ENCODE data around the gene SRP19. TPM values are rescaled to one million over a fixed set of nuclear protein-coding genes. Genes with fewer than 3 reads are reported as not detected.

The SRP19 gene
- total RNA-seq (ENCODE audit: low replicate concordance) = 83.3 and 174 TPM in 2 replicates

DNA sequence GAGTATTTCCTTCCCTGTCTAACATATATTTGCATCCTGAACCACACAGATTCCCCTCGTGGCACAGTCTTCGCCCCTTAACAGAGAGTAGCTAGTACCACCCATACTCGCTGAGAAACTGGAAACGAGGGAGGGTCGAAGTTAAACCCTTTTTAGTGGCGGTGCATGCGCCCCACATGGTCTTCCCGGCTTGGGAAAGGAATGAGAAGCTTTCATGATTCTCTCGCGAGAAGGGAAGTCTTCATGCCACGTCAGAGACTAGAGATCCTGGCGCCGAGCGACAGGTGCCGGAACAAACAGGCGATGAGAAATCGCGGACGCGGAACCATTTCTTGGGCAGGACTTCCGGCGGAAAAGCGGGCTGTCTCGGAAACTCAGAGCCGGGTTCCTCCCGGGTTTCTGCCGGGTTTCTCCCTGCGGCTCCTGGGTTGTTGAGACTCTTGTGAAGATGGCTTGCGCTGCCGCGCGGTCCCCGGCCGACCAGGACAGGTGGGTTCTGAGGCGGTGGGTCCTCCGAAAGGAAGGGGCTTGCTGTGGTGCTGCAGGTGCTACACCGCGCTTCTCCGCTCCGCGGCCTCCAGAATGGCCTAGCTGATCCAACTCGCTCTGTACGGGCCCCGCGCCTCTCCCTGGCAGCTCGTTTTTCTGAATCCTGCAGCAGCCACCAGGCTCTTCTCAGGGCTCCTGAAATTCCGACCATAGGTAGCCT, at the start of gene SRP19:
Gene SRP19 (plus strand): TSS at position 359 of the 709 bp plus-strand sequence. CDS start 90 bp downstream, at position 449.
- Histone ChIP-seq H3K79me2 (ENCODE audit: low read depth) (peaks cover 52% of the 10 kb centered on the region), H3K27ac (peak within 1 kb of the TSS; percentile 85), H3F3A (ENCODE audit: low read depth) (peaks cover 11% of the 10 kb centered on the region), H4K20me1 (ENCODE audit: low read depth) (peaks cover 13% of the 10 kb centered on the region), H3K9ac (peak within 1 kb of the TSS; percentile 97), H3K27me3 (peaks cover 27% of the 10 kb centered on the region), H3K4me1 (peaks cover 9% of the 10 kb centered on the region), H3K4me2 (peak within 1 kb of the TSS; percentile 99), H3K9me3 (ENCODE audit: low read depth) (no peaks in the 10 kb centered on the region), H3K36me3 (peaks cover 9% of the 10 kb centered on the region), H3K4me3 (peak within 1 kb of the TSS; percentile 81), H2AFZ (replicated peaks) (peak within 1 kb of the TSS; percentile 92)
- peak; percentile 97 for DNase-seq (ENCODE audit: low spot score)
- peaks cover 20% of the 10 kb centered on the region for H3K4me1 Mint-ChIP-seq
- peaks cover 4% of the 10 kb centered on the region for H3K36me3 Mint-ChIP-seq
- H3K4me3 Mint-ChIP-seq = peak within 1 kb of the TSS; percentile 95
- TF ChIP-seq, protein P1, sequence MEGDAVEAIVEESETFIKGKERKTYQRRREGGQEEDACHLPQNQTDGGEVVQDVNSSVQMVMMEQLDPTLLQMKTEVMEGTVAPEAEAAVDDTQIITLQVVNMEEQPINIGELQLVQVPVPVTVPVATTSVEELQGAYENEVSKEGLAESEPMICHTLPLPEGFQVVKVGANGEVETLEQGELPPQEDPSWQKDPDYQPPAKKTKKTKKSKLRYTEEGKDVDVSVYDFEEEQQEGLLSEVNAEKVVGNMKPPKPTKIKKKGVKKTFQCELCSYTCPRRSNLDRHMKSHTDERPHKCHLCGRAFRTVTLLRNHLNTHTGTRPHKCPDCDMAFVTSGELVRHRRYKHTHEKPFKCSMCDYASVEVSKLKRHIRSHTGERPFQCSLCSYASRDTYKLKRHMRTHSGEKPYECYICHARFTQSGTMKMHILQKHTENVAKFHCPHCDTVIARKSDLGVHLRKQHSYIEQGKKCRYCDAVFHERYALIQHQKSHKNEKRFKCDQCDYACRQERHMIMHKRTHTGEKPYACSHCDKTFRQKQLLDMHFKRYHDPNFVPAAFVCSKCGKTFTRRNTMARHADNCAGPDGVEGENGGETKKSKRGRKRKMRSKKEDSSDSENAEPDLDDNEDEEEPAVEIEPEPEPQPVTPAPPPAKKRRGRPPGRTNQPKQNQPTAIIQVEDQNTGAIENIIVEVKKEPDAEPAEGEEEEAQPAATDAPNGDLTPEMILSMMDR (IDR thresholded peaks at IDR 0.05) = no peak
- peak; percentile 46 for TF ChIP-seq EZH2 (IDR thresholded peaks at IDR 0.05)
- no peaks in the 10 kb centered on the region for H3K9me3 Mint-ChIP-seq
- peaks cover 5% of the 10 kb centered on the region for H3K27me3 Mint-ChIP-seq (ENCODE audit: insufficient read depth, low read depth)
- H3K27ac Mint-ChIP-seq = peak within 1 kb of the TSS; percentile 98

DNA sequence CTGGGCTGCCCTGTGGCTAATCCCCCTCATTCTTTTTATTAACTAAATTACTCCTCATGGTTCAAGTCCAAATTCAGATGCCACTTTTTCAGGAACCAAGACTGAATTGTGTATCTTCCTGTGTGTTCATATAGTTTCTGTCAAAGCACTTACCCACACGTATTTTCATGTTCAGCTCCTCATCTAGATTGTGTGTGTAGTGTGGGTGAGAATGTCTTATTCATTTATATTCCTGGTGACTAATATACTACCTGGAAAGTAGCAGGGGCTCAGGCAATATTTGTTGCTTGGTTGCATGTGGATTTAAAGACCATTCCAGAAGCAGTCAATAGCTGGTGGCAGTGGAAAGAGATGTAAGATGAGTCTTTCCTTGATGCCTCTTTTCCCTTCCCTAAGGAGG, 48.5 kb upstream of the SRP19 start:
- Mint-ChIP-seq H3K27me3 (ENCODE audit: insufficient read depth, low read depth) (no peaks in the 10 kb centered on the region), H3K4me3 (no peak overlapping the region), H3K36me3 (peaks cover 27% of the 10 kb centered on the region), H3K9me3 (no peaks in the 10 kb centered on the region), H3K4me1 (no peaks in the 10 kb centered on the region), H3K27ac (no peak overlapping the region)
- H2AFZ ChIP-seq (replicated peaks) = no peak overlapping the region
- no peaks in the 10 kb centered on the region for H3K79me2 ChIP-seq (ENCODE audit: low read depth)
- no peaks in the 10 kb centered on the region for H3K27me3 ChIP-seq
- H3K27ac ChIP-seq = no peak overlapping the region
- no peak overlapping the region for H3K4me2 ChIP-seq
- no peak for DNase-seq (ENCODE audit: low spot score)
- peaks cover 6% of the 10 kb centered on the region for H4K20me1 ChIP-seq (ENCODE audit: low read depth)
- H3K36me3 ChIP-seq = peaks cover 8% of the 10 kb centered on the region
- no peaks in the 10 kb centered on the region for H3K4me1 ChIP-seq
- TF ChIP-seq EZH2phosphoT487 (IDR thresholded peaks at IDR 0.05) (no peak), EZH2 (IDR thresholded peaks at IDR 0.05) (no peak)
- TF ChIP-seq, protein P1 (IDR thresholded peaks at IDR 0.05) = no peak
- peak overlapping the region; percentile 25 for H3K9ac ChIP-seq
- H3K4me3 ChIP-seq = no peak overlapping the region
- H3K9me3 ChIP-seq (ENCODE audit: low read depth) = no peaks in the 10 kb centered on the region
- H3F3A ChIP-seq (ENCODE audit: low read depth) = no peaks in the 10 kb centered on the region

DNA sequence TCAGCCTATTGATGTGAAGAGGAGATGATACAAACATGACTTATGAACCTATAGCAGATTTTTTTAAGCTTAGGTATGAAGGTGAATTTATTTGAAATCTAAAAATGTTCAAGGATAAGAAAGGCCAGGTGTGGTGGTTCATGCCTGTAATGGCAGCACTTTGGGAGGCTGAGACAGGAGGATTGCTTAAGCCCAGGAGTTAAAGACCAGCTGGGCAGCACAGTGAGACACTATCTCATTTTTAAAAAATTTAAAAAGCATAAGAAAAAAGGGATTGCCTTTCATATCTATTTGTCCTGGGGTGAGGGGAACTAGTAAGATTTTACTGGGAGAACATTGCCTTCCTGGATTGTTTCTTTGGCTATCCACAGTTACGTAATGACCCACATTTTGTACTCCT, 40.8 kb upstream of the SRP19 start:
- Histone ChIP-seq H3F3A (ENCODE audit: low read depth) (no peaks in the 10 kb centered on the region), H4K20me1 (ENCODE audit: low read depth) (no peaks in the 10 kb centered on the region), H3K27me3 (no peaks in the 10 kb centered on the region), H3K9ac (no peak overlapping the region), H3K4me3 (no peak overlapping the region), H3K79me2 (ENCODE audit: low read depth) (no peaks in the 10 kb centered on the region), H3K36me3 (peaks cover 13% of the 10 kb centered on the region), H3K4me2 (no peak overlapping the region), H2AFZ (replicated peaks) (no peak overlapping the region), H3K9me3 (ENCODE audit: low read depth) (no peaks in the 10 kb centered on the region), H3K4me1 (peaks cover 4% of the 10 kb centered on the region), H3K27ac (no peak overlapping the region)
- DNase-seq (ENCODE audit: low spot score) = no peak
- TF ChIP-seq EZH2phosphoT487 (IDR thresholded peaks at IDR 0.05) (no peak), EZH2 (IDR thresholded peaks at IDR 0.05) (no peak)
- TF ChIP-seq, protein P1 (IDR thresholded peaks at IDR 0.05) = no peak
- H3K36me3 Mint-ChIP-seq = peaks cover 22% of the 10 kb centered on the region
- no peaks in the 10 kb centered on the region for H3K4me1 Mint-ChIP-seq
- H3K9me3 Mint-ChIP-seq = no peaks in the 10 kb centered on the region
- no peak overlapping the region for H3K4me3 Mint-ChIP-seq
- peaks cover 2% of the 10 kb centered on the region for H3K27me3 Mint-ChIP-seq (ENCODE audit: insufficient read depth, low read depth)
- no peak overlapping the region for H3K27ac Mint-ChIP-seq

Data from neural progenitor cell (in vitro differentiated cells).